Liver (tissue), 9 donors: ENCODE measurements around the gene HCN3. TPM values are rescaled to one million over a fixed set of nuclear protein-coding genes. Genes with fewer than 3 reads are reported as not detected.
A peak's percentile ranks its signal among the peaks of the same experiment; 100 is the strongest.
"Not testable (repeated sequence)": the region's sequence is repeated elsewhere in the genome, so short reads cannot be mapped to it uniquely, and the experiment has no call there.

ENCODE experiments used
- DNase-seq: peaks from one replicate; pipeline ENCODE4 v3.0.0-alpha.2; 2017; ENCODE audit warnings: low spot score
- H3K27ac ChIP-seq, 2 donors: one replicate each; pipeline ENCODE4 v1.7.0; 2013; ENCODE audit warnings: inconsistent platforms in 2 of 2, low read length in 2 of 2, control low read depth in 1 of 2, low read depth in 1 of 2, mild to moderate bottlenecking in 1 of 2
- H3K27me3 ChIP-seq, 4 donors: one replicate each; pipeline versions ENCODE4 v1.6.1 to v1.7.0; 2013; ENCODE audit warnings: low read length in 3 of 4, inconsistent platforms in 1 of 4, mild to moderate bottlenecking in 1 of 4, moderate library complexity in 1 of 4; ENCODE audit not compliant: control insufficient read depth in 4 of 4, insufficient read depth in 4 of 4
- H3K36me3 ChIP-seq, 4 donors: one replicate each; pipeline versions ENCODE4 v1.6.1 to v1.7.0; 2013; ENCODE audit warnings: low read length in 3 of 4, mild to moderate bottlenecking in 3 of 4, low read depth in 1 of 4, moderate library complexity in 1 of 4; ENCODE audit not compliant: control insufficient read depth in 4 of 4, insufficient read depth in 3 of 4
- H3K4me1 ChIP-seq, 4 donors: one replicate each; pipeline versions ENCODE4 v1.6.1 to v1.7.0; 2013; ENCODE audit warnings: low read length in 3 of 4, mild to moderate bottlenecking in 3 of 4, moderate library complexity in 1 of 4; ENCODE audit not compliant: control insufficient read depth in 4 of 4, insufficient read depth in 4 of 4
- H3K4me3 ChIP-seq, 3 donors: one replicate each; pipeline versions ENCODE4 v1.6.1 to v1.7.0; 2013; ENCODE audit warnings: low read length in 3 of 3, control low read depth in 1 of 3, low read depth in 1 of 3, mild to moderate bottlenecking in 1 of 3
- H3K9ac ChIP-seq, 2 donors: one replicate each; pipeline ENCODE4 v1.7.0; 2013; ENCODE audit warnings: low read length in 2 of 2, mild to moderate bottlenecking in 2 of 2, moderate library complexity in 2 of 2, control low read depth in 1 of 2, low read depth in 1 of 2
- H3K9me3 ChIP-seq, 4 donors: one replicate each; pipeline versions ENCODE4 v1.6.1 to v1.7.0; 2013; ENCODE audit warnings: low read length in 3 of 4; ENCODE audit not compliant: control insufficient read depth in 4 of 4
- ATF3 ChIP-seq: IDR thresholded peaks from 2 replicates; pipeline ENCODE4 v1.6.1; 2016; ENCODE audit warnings: antibody characterized with exemption
- CTCF ChIP-seq: fragments of 150-350 bp; IDR thresholded peaks from 2 replicates; pipeline ENCODE4 v1.5.1; 2017; ENCODE audit warnings: improper control_type of control experiment, low read depth, low read length; ENCODE audit not compliant: missing input control
- EGR1 ChIP-seq, 2 donors: IDR thresholded peaks; 2 replicates each; pipeline ENCODE4 v1.6.1; 2016 to 2018; ENCODE audit warnings: antibody characterized with exemption in 2 of 2, low read depth in 2 of 2
- FOXA1 ChIP-seq: IDR thresholded peaks from 2 replicates; pipeline ENCODE4 v1.6.1; 2016; ENCODE audit warnings: antibody characterized with exemption
- FOXA2 ChIP-seq: IDR thresholded peaks from 2 replicates; pipeline ENCODE4 v1.6.1; 2016; ENCODE audit warnings: antibody characterized with exemption
- GABPA ChIP-seq, 2 donors: IDR thresholded peaks in 1 of 2; conservative IDR thresholded peaks in 1 of 2; 2 replicates each; pipeline ENCODE4 v1.6.1; 2016; ENCODE audit warnings: antibody characterized with exemption in 2 of 2, mild to moderate bottlenecking in 1 of 2, moderate library complexity in 1 of 2
- HNF4A ChIP-seq, 2 donors: conservative IDR thresholded peaks; 2 replicates each; pipeline ENCODE4 v1.6.1; 2016; ENCODE audit warnings: antibody characterized with exemption in 2 of 2, mild to moderate bottlenecking in 2 of 2
- HNF4G ChIP-seq: IDR thresholded peaks from 2 replicates; pipeline ENCODE4 v1.6.1; 2016; ENCODE audit warnings: antibody characterized with exemption
- JUND ChIP-seq, 2 donors: IDR thresholded peaks; 2 replicates each; pipeline ENCODE4 v1.6.1; 2016; ENCODE audit warnings: antibody characterized with exemption in 2 of 2
- MAX ChIP-seq: IDR thresholded peaks from 2 replicates; pipeline ENCODE4 v1.6.1; 2016; ENCODE audit warnings: antibody characterized with exemption
- NR2F2 ChIP-seq: IDR thresholded peaks from 2 replicates; pipeline ENCODE4 v1.6.1; 2016; ENCODE audit warnings: antibody characterized with exemption
- RAD21 ChIP-seq, 2 donors: IDR thresholded peaks; 2 replicates each; pipeline ENCODE4 v1.6.1; 2016; ENCODE audit warnings: antibody characterized with exemption in 2 of 2, mild to moderate bottlenecking in 2 of 2
- RXRA ChIP-seq, 2 donors: IDR thresholded peaks; 2 replicates each; pipeline ENCODE4 v1.6.1; 2017 to 2018; ENCODE audit warnings: antibody characterized with exemption in 2 of 2, mild to moderate bottlenecking in 1 of 2
- SP1 ChIP-seq: IDR thresholded peaks from 2 replicates; pipeline ENCODE4 v1.6.1; 2018; ENCODE audit warnings: antibody characterized with exemption, mild to moderate bottlenecking
- YY1 ChIP-seq: IDR thresholded peaks from 2 replicates; pipeline ENCODE4 v1.6.1; 2016; ENCODE audit warnings: antibody characterized with exemption, mild to moderate bottlenecking
- ZBTB33 ChIP-seq: IDR thresholded peaks from 2 replicates; pipeline ENCODE4 v1.6.1; 2016; ENCODE audit warnings: antibody characterized with exemption
- WGBS: extraction: QIAGEN DNeasy Blood & Tissue Kit; methylation state at CpG from one replicate; pipeline ENCODE4 v1.1.7; 2013; 5-methylcytosine and 5-hydroxymethylcytosine counted together
- polyA plus RNA-seq, 2 donors: library from polyadenylated mRNA; stranded (reverse) in 1 of 2; unstranded in 1 of 2; fragments of 200-250 nt in 1 of 2; fragments of >200 nt in 1 of 2; fragmentation: Nextera tagmentation in 1 of 2; extraction: Ambion mirVana in 1 of 2; gene quantifications; one replicate each; pipeline versions ENCODE4 v1.2.1 to v1.2.3, GENCODE V29; 2013 to 2015
- total RNA-seq, 2 donors: library from RNA; depleted of rRNA; stranded (reverse); fragments of >200 nt; gene quantifications; one replicate each; pipeline ENCODE4 v1.2.3, GENCODE V29; 2014
- donor health status: healthy.
- donor health status: healthy.
- donor health status: healthy.
- donor health status: healthy.
- donor health status: healthy.

The HCN3 gene
- total and polyA plus RNA-seq, 4 donors: 0.33 to 1.5 (median 0.93) TPM

- Histone ChIP-seq H3K27ac (peak overlapping the region in 1 of 2 donors; percentile 36), H3K9ac (no peak overlapping the region), H3K36me3 (peaks cover 0 to 13% (median 6%) of the 10 kb centered on the region in 4 donors), H3K4me1 (peaks cover 2 to 20% (median 7%) of the 10 kb centered on the region in 4 donors), H3K9me3 (no peaks in the 10 kb centered on the region), H3K27me3 (no peaks in the 10 kb centered on the region), H3K4me3 (no peak overlapping the region)
- no peak for DNase-seq
- TF ChIP-seq HNF4A (conservative IDR thresholded peaks at IDR 0.05): peak; percentile 75 to 79
- TF ChIP-seq FOXA2: no peak
- TF ChIP-seq FOXA1: no peak
- peak in 1 of 2 donors; percentile 10 for TF ChIP-seq RAD21 (IDR thresholded peaks at IDR 0.05)
- TF ChIP-seq RXRA (IDR thresholded peaks at IDR 0.05): peak in 1 of 2 donors; percentile 44
- TF ChIP-seq HNF4G: peak; percentile 62
- TF ChIP-seq SP1: peak; percentile 58
- 47% methylated on average over 2 of the region's 2 CpGs for WGBS
These were observed 9.3 kb downstream of the HCN3 start for GRCh38 chr1:155286544-155286943.

GRCh38 chr1:155287987-155288543, 10.8 kb downstream of the HCN3 start:
- no peak for TF ChIP-seq FOXA1
- no peak for TF ChIP-seq ATF3
- no peak for TF ChIP-seq HNF4A (conservative IDR thresholded peaks at IDR 0.05)
- TF ChIP-seq FOXA2: no peak
- TF ChIP-seq RXRA (IDR thresholded peaks at IDR 0.05): no peak
- TF ChIP-seq GABPA (IDR thresholded peaks at IDR 0.05 in 1 of 2, conservative IDR thresholded peaks at IDR 0.05 in 1 of 2): no peak
- peaks cover 0 to 24% (median 15%) of the 10 kb centered on the region in 4 donors for H3K36me3 ChIP-seq
- H3K4me3 ChIP-seq: no peak overlapping the region
- DNase-seq: no peak
- no peak overlapping the region for H3K9ac ChIP-seq
- H3K27ac ChIP-seq: no peak overlapping the region
- no peaks in the 10 kb centered on the region for H3K27me3 ChIP-seq
- no peaks in the 10 kb centered on the region for H3K9me3 ChIP-seq
- WGBS: 94% methylated on average over 21 of the region's 21 CpGs
- H3K4me1 ChIP-seq: peaks cover 2 to 20% (median 7%) of the 10 kb centered on the region in 4 donors

GRCh38 chr1:155291006-155291405, 13.7 kb downstream of the HCN3 start:
- not testable (repeated sequence) for DNase-seq, H3K9me3 ChIP-seq, H3K27me3 ChIP-seq, H3K4me3 ChIP-seq, H3K9ac ChIP-seq, H3K27ac ChIP-seq
- 94% methylated on average over 10 of the region's 10 CpGs for WGBS
- Histone ChIP-seq H3K4me1 (peaks cover 0 to 21% (median 5%) of the 10 kb centered on the region in 4 donors), H3K36me3 (peaks cover 0 to 50% (median 28%) of the 10 kb centered on the region in 4 donors)

- H3K27me3 ChIP-seq: no peaks in the 10 kb centered on the region
- H3K9ac ChIP-seq: no peak overlapping the region
- H3K4me1 ChIP-seq: peaks cover 0 to 15% (median 2%) of the 10 kb centered on the region in 4 donors
- no peak for DNase-seq
- WGBS: 92% methylated on average over 17 of the region's 17 CpGs
- H3K27ac ChIP-seq: no peak overlapping the region
- peaks cover 0 to 52% (median 29%) of the 10 kb centered on the region in 4 donors for H3K36me3 ChIP-seq
- H3K9me3 ChIP-seq: no peaks in the 10 kb centered on the region
- no peak overlapping the region for H3K4me3 ChIP-seq
- TF ChIP-seq ZBTB33 (no peak), FOXA1 (no peak), HNF4A (conservative IDR thresholded peaks at IDR 0.05) (no peak), SP1 (no peak), YY1 (no peak), RXRA (IDR thresholded peaks at IDR 0.05) (no peak), MAX (no peak), GABPA (IDR thresholded peaks at IDR 0.05 in 1 of 2, conservative IDR thresholded peaks at IDR 0.05 in 1 of 2) (no peak), CTCF (no peak), JUND (IDR thresholded peaks at IDR 0.05) (no peak), RAD21 (IDR thresholded peaks at IDR 0.05) (no peak), FOXA2 (no peak), EGR1 (IDR thresholded peaks at IDR 0.05; ENCODE audit: low read depth in 2 of 2) (no peak), NR2F2 (no peak), ATF3 (no peak), HNF4G (no peak)
These were observed 16.0 kb downstream of the HCN3 start for GRCh38 chr1:155293086-155293749.
